Skin of body (tissue), 2 donors: ENCODE measurements around the gene PPP1R10. TPM values are rescaled to one million over a fixed set of nuclear protein-coding genes. Genes with fewer than 3 reads are reported as not detected.

ENCODE experiments used
- DNase-seq: peaks from one replicate; lab custom pipeline; 2025; lab: John Stamatoyannopoulos, UW
- total RNA-seq: library from RNA; depleted of rRNA; stranded (reverse); fragments of >200 nt; gene quantifications from one replicate; pipeline ENCODE4 v1.2.3, GENCODE V29; 2014

PPP1R10 gene
- total RNA-seq, 1 donor from 2014 or later = 15.2 TPM

- no peak for DNase-seq
These were observed 2.5 kb upstream of the PPP1R10 start for GRCh38 chr6:30619561-30619960.

- DNase-seq = no peak
These were observed 1.3 kb upstream of the PPP1R10 start for GRCh38 chr6:30618270-30618797.

DNA sequence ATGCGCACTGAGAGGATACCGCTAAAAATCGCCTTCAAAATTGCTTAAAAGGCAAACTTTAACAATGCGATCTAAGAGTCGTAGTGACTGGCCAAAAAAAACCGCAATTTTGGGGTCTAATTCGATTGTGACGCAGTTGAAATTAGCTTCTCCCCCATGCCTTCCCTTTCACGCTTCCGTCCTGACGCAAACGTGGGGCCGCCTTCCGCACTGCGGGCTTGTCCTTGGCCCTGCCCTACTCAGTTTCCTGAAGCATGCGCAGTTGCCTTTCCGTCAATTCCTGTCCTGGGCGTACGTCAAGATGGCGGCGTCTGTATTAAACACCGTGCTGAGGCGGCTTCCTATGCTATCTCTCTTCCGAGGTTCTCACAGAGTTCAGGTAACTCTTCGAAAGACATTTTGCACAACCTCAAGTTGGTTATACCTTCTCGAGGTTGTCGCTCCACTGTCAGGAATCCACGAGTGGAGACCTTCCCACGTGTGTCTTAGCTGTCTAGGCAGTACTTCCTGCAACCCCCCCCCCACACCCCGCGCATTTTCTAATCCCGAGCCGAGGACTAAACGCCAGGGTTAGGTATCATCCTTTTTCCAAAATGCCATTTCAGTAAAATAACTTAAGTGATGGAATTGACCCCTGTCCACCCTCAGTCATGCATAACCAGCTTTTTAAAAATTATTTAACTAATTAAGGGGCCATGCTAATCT lies 674 bp upstream of the PPP1R10 start, which contains the start of gene MRPS18B:
Gene MRPS18B (plus strand): TSS at position 276 of the 705 bp plus-strand sequence. CDS start 26 bp downstream, at position 302.
- DNase-seq = peak; percentile 100

- DNase-seq = peak; percentile 70
These were observed 859 bp downstream of the PPP1R10 start for GRCh38 chr6:30615958-30616810.

GRCh38 chr6:30615219-30615957 lies 1.7 kb downstream of the PPP1R10 start:
- peak; percentile 90 for DNase-seq

GRCh38 chr6:30614843-30615218 lies 2.2 kb downstream of the PPP1R10 start:
- peak; percentile 99 for DNase-seq

DNA sequence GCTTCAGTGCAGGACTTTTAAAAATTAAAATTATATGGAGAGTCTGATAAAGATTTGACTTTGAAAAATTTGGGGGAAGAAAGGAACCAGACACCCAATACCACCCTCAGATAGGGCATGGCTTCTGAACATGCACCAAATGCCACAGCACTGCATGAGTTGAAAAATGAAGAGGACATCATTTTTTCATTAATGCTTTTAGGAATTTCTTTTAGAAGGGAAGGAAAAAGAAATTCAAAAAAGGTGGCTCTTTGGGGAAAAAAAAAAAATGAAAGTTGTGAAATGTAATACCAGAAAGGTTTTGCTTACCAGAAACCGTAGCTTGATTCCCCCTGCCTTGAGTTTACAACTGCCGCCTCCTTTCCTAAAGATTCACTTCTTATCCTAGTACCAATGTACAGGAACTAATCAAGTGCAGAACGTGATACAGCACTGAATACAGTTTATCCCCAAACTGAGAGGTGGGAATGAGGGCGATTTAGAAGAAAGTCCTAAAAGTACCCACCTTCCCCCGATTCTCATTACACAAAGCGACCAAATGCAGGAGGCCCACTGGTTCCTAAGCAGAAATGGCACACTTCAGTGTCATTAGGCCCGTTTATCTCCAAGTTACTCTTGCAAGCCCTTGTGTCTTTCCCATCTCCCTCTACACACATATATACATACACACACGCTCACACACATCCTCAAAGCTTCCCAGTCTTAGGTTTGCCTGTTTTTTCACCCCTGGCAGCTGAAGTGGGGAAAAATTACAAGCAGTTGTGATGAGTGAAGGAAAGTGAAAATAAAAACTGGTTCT lies 2.8 kb downstream of the PPP1R10 start:
- DNase-seq = no peak

DNA sequence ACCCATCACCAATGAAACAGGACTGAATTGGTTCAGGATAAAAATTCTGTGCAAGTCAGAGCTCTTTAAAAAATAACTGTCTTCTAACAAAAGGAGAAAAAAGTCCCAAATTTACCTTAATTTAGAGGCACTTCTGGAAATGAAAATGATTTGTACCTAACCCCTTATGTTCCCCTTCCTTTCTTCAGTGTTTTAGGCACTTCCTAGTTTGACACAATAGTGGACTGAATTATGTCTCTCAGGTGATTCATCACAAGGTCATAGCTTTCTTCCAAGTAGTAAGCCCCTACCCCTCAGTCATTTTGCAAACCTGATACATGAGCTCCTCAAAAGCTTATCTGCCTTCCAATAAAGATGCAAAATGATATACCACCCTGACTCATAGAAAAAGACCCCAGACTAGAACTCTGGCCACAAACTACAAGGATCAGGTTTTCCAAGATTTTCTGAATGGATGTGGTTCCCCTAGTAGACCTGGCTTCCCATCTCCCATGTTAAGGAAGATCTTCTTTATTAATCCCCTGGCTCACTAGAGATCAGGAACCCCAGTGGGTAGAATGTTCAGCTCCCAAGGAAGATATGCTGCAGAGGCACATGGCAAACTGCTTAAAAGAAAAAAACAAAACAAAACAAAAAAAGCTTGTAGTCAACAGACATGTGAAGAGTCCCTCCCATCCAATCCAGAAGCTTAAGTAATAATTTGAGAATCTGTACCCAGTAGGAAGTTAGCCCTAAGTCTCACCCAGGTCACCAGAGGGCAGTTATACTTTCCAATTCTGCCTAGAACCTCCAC lies 3.6 kb downstream of the PPP1R10 start:
- DNase-seq = no peak

DNA sequence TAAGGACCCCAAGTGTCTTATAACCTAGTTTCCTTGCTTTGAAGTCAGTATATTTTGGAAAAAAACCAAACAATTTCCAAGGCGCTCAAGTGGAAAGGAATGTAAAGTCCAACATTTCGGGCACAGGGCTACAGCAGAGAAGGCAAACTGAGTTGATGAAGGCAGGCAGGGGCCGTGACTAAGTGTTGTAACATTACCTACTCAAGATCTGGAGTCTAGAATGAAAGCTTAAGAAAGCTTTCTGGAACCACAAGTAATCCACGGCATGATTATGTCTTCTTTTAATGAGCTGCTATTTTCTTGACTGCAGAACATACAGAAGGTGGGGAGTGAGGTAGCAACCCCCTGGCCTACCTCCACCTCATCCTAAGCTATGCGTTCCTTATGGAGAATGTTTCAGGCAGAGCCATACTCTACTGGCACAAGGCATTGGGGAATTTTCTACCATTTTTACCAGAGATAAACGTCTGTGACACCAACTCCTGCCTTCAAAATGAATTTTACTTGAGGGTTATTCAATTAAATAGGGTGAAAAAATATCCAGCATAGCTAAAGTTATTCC lies 4.3 kb downstream of the PPP1R10 start:
- DNase-seq = no peak

- DNase-seq = no peak
These were observed 4.8 kb downstream of the PPP1R10 start for GRCh38 chr6:30612213-30612612.

GRCh38 chr6:30611856-30612194 lies 5.2 kb downstream of the PPP1R10 start:
- no peak for DNase-seq

- no peak for DNase-seq
These were observed 5.7 kb downstream of the PPP1R10 start for GRCh38 chr6:30611150-30611855.

DNA sequence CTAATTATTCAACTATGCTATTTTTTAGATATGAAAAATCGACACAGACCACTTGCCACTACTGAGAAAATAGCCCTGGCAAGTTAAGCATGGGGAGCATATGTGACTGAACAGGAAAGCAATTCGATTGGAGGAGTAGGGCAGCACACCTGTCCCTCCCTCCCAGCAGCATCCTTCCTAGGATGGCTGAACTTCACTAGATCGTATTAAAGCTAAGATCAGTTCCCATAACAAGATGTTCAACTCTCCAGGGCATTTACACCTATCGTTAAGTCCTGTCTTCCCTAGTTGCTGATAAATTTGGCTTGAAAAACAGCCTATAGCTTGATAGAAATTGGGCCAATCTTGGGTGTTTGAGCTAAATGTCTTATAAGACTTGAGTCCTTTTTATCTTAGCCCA lies 7.0 kb downstream of the PPP1R10 start:
- DNase-seq = no peak

GRCh38 chr6:30603961-30604360 lies 13.1 kb downstream of the PPP1R10 start:
- no peak for DNase-seq

GRCh38 chr6:30601815-30602641 lies 15.0 kb downstream of the PPP1R10 start:
- DNase-seq = no peak

DNA sequence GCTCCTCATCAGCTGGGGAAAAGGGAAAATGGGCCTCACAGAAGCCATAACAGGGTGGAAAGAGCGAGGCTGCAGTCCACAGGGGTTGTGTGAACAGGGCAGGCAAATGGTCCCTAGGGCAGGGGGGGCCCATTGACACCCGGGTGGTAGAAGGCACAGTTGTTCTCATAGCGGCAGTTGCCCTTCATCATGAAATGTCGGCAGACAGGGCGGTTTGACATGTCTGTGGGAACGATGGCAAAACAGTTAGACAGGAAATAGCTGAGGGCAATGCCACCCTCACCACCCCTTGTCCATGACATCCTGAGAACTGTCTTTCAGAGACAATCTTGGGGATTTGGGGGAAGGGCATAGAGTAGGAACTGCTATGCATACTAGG lies 15.6 kb downstream of the PPP1R10 start:
- no peak for DNase-seq

- no peak for DNase-seq
These were observed 16.5 kb downstream of the PPP1R10 start for GRCh38 chr6:30600451-30600961.
